BJ (cell line): Measurements from ENCODE around the gene LCN10. TPM values are rescaled to one million over a fixed set of nuclear protein-coding genes. Genes with fewer than 3 reads are reported as not detected.

ENCODE experiments used
- CTCF ChIA-PET: fragments of 350-600 bp; formaldehyde crosslinking; extraction: SDS; loops from one replicate; lab custom pipeline; 2021; ENCODE audit warnings: antibody characterized with exemption, inconsistent platforms; lab: Yijun Ruan, JAX
- POLR2A ChIA-PET: fragments of 300-600 bp; sonication (Branson Sonifier 250); formaldehyde crosslinking; extraction: SDS; loops from one replicate; lab custom pipeline; 2021; ENCODE audit warnings: antibody characterized with exemption; lab: Charles Lee
- DNase-seq: peaks from one replicate; pipeline ENCODE4 v3.0.0-alpha.2; 2011; ENCODE audit warnings: low read depth
- H3K27me3 ChIP-seq: 2 replicates; pipeline ENCODE4 v1.6.0; 2011; ENCODE audit warnings: low read length; ENCODE audit not compliant: control insufficient read depth, insufficient read depth
- H3K36me3 ChIP-seq: 2 replicates; pipeline ENCODE4 v1.5.1; 2011; ENCODE audit warnings: low read length; ENCODE audit not compliant: control insufficient read depth, insufficient read depth
- H3K4me3 ChIP-seq: 2 replicates; pipeline ENCODE4 v1.5.1; 2011; ENCODE audit warnings: low read depth, mild to moderate bottlenecking, control low read depth, low read length
- CTCF ChIP-seq: IDR thresholded peaks from 2 replicates; pipeline ENCODE4 v1.5.1; 2011; ENCODE audit warnings: low read depth, mild to moderate bottlenecking, control low read depth, inconsistent platforms, low read length, moderate library complexity; ENCODE audit not compliant: insufficient read depth
- polyA plus RNA-seq: library from polyadenylated mRNA; depleted of rRNA; stranded (reverse); fragments of >200 nt; gene quantifications from 2 replicates; pipeline ENCODE4 v1.2.3, GENCODE V29; 2011

LCN10 gene
- polyA plus RNA-seq, 1 experiment = not detected

DNA sequence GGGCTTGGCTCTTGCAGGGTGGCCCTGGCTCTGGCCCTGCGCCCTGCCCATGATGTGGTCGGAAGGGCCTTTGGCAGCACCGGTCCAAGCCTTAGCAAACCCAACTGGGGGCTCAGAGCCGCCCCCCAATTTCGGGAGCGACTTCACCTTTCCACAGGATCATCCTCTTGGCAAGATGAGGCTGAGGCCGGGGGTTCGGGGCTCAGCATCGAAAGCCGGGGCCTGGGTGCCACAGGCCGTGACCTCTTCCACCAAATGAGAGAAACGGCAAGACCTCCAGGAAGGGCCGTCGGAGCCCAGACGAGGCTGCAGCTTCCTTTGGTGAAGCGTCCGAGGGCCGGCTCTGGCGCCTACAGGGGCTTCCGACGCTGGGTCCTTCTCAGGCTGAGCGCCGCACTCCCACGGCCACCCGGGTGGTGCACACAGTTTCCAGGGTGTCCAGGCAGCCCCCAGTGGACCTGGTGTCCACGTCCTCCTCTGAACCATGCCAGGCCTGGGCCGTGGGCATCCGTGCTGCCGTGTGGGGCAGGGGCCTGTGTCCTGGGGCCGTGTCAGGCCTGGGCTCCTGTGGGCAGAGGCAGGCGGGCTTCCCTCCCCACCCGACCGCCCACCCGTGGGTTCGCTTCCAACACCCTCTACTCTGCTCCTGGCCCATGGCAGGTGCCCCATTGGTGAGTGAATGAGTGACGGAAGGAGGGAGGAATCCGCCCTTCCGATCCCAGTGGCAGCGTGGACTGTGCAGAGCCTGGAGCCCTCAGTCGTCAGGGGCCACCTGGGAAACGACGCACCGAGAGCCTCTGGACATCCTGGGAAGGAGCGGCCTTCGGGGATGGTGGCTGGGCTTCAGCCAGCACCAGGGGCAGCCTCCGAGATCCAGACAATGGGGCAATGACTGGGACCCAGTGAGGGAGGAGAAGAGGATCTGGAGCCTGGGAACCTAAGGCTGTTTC, 50.3 kb downstream of the LCN10 start:
- DNase-seq = no peak
- Histone ChIP-seq H3K27me3 (peaks cover 3% of the 10 kb centered on the region), H3K36me3 (no peaks in the 10 kb centered on the region), H3K4me3 (no peak overlapping the region)
- no peak for TF ChIP-seq CTCF
- CTCF ChIA-PET = interaction anchor here (1.7 kb wide), 1 partner anchor 21 kb away, joined by 11 read pairs; no protein-coding TSS in a partner anchor
- POLR2A ChIA-PET = no interaction called here

GRCh38 chr9:136691316-136692184, 51.2 kb downstream of the LCN10 start:
- no peak overlapping the region for H3K4me3 ChIP-seq
- POLR2A ChIA-PET = no interaction called here
- H3K36me3 ChIP-seq = no peaks in the 10 kb centered on the region
- no peak for TF ChIP-seq CTCF
- CTCF ChIA-PET = no interaction called here
- no peak for DNase-seq
- no peaks in the 10 kb centered on the region for H3K27me3 ChIP-seq

GRCh38 chr9:136690806-136691261, 51.9 kb downstream of the LCN10 start:
- DNase-seq = no peak
- Histone ChIP-seq H3K27me3 (no peaks in the 10 kb centered on the region), H3K36me3 (no peaks in the 10 kb centered on the region), H3K4me3 (no peak overlapping the region)
- ChIA-PET CTCF (no interaction called here), POLR2A (no interaction called here)
- no peak for TF ChIP-seq CTCF

DNA sequence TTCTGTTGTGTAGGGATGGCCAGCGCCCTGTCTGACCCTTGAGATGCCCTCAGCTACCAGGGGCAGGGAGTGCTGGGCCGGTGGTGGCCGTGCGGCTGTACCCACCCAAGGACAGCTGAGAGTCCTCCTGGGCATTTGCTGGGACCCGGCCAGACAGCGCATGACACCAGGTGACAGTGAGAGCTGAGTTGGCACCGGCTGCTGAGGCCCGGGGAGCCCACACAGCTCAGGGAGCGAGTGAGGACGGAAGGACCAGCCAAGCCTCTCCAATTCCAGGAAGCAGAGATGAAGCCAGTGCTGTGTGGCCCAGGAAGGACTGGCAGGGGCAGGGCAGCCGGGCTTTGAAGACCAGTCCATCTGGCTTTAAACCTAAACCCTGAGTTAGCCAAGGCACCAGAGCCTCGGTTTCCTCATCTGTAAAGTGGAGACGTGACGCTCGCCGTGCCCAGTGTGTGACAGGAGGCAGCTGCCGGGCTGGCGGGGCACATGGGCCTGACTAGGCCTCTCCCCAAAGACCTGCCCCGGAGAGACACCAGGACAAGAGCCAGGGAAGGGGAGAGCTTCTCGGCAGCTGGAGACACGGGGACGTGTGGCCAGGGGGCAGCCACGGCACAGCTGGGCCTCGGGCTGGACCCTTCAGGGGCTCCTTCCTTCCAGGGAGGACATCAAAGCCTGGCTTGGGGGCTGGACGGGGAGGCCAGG, 52.5 kb downstream of the LCN10 start:
- Histone ChIP-seq H3K27me3 (no peaks in the 10 kb centered on the region), H3K4me3 (no peak overlapping the region), H3K36me3 (no peaks in the 10 kb centered on the region)
- POLR2A ChIA-PET = no interaction called here
- no peak for DNase-seq
- CTCF ChIA-PET = interaction anchor here (1.5 kb wide), 1 partner anchor 19 kb away, joined by 6 read pairs; no protein-coding TSS in a partner anchor
- no peak for TF ChIP-seq CTCF
